GM12875 (cell line): ENCODE results near the gene LIAS.
A peak's percentile ranks its signal among the peaks of the same experiment; 100 is the strongest.

Source experiments
- H3K4me3 ChIP-seq: one replicate; pipeline ENCODE4 v1.5.1; 2011; ENCODE audit warnings: low read depth, low read length, control low read depth
- CTCF ChIP-seq: IDR thresholded peaks from 2 replicates; pipeline ENCODE4 v1.5.1; 2011; ENCODE audit warnings: low read depth, mild to moderate bottlenecking, control low read depth, inconsistent platforms, low read length, moderate library complexity, borderline replicate concordance; ENCODE audit not compliant: insufficient read depth

Gene LIAS

DNA sequence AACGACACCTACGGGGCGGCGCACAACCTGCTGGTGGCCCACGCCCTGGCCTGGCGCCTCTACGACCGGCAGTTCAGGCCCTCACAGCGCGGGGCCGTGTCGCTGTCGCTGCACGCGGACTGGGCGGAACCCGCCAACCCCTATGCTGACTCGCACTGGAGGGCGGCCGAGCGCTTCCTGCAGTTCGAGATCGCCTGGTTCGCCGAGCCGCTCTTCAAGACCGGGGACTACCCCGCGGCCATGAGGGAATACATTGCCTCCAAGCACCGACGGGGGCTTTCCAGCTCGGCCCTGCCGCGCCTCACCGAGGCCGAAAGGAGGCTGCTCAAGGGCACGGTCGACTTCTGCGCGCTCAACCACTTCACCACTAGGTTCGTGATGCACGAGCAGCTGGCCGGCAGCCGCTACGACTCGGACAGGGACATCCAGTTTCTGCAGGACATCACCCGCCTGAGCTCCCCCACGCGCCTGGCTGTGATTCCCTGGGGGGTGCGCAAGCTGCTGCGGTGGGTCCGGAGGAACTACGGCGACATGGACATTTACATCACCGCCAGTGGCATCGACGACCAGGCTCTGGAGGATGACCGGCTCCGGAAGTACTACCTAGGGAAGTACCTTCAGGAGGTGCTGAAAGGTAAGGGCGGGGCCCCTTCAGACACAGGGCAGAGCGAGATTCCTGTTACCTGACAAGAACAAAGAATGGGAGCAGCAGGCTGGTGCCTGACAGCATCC, 11.8 kb upstream of the LIAS start:
- H3K4me3 ChIP-seq = no peak overlapping the region
- TF ChIP-seq CTCF = peak; percentile 39; the same call in 1 of the 2 replicates

DNA sequence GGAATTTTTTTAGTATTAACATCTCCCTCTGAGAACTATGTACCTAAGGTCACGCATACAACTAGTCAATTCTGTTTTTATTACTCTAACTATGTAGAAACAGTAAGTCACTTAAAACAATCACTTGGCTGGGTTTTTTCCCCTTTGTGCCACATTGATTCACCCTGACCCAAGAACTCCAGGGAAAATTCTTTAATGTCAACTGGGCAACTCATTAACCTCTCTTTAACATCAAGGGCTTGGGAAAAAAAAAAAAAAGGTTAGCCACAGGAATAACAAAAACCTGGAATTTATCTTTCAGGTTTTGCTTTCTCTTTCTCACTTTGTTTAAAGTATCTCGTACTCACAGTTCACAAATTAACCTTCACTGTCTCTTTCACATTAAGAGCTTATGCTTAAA, 8.2 kb upstream of the LIAS start:
- H3K4me3 ChIP-seq = no peak overlapping the region
- no peak for TF ChIP-seq CTCF

DNA sequence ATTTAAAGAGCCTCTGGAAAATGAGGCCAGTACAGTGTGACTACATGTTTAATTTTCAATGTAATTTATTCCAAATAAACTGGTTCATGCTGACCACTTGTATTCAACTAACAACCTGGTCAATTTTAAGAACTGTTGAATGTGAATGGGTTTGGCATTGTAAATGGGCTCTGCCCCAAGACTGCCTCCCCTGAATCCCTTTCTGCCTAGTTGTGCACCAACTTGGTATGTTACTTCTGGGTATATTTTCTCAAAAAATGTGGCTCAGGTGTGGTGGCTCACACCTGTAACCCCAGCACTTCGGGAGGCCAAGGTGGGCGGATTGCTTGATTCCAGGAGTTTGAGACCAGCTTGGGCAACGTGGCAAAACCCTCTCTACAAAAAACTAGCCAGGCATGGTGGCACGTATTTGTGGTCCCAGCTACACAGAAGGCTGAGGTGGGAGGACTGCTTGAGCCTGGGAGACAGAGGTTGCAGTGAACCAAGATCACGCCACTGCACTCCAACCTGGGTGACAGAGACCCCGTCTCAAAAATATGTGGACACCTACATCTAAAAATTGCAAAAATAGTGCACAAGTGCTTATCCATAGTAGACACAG, 7.3 kb upstream of the LIAS start:
- no peak overlapping the region for H3K4me3 ChIP-seq
- TF ChIP-seq CTCF = no peak

- TF ChIP-seq CTCF = no peak
- H3K4me3 ChIP-seq = no peak overlapping the region
These were observed 6.5 kb upstream of the LIAS start for GRCh38 chr4:39452153-39452859.

DNA sequence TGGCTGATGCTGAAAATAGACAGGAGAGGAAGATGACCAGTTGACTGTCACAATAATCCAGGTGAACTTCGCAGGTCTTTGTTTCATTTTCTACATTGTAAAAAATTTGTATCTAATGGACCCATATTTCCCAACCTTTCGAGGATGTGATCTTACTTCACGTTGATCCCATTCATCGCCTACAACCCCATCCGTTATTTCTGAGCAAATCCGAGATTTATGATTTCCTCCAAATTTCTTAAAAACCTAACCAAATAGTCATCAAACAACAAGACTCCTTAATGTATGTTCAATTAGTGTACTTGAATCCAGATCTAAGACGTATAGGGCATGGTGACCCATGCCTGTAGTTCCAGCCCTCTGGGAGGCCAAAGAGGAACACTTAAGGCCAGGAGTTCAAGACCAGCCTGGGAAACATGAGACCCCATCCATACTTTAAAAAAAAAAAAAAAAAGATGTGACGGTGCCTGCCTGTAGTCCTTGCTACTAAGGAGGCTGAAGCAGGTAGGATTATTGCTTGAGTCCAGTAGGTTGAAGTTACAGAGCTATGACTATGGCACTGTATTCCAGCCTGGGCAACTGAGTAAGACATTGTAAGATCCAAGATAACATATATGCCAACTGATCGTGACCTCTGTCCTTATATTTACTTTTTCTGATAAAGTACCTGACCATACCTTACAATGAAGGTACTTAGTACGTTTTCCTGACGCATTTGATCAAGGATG, 5.8 kb upstream of the LIAS start:
- no peak overlapping the region for H3K4me3 ChIP-seq
- no peak for TF ChIP-seq CTCF

- no peak for TF ChIP-seq CTCF
- H3K4me3 ChIP-seq = no peak overlapping the region
These were observed 5.1 kb upstream of the LIAS start for GRCh38 chr4:39453738-39454137.
